ENCODE data around the gene KHDC1.

GRCh38 chr6:73293331-73293730 lies 30.3 kb upstream of the KHDC1 start:
- TF ChIP-seq POLR2A (IDR thresholded peaks at IDR 0.05): no peak
- TF ChIP-seq, protein P1, sequence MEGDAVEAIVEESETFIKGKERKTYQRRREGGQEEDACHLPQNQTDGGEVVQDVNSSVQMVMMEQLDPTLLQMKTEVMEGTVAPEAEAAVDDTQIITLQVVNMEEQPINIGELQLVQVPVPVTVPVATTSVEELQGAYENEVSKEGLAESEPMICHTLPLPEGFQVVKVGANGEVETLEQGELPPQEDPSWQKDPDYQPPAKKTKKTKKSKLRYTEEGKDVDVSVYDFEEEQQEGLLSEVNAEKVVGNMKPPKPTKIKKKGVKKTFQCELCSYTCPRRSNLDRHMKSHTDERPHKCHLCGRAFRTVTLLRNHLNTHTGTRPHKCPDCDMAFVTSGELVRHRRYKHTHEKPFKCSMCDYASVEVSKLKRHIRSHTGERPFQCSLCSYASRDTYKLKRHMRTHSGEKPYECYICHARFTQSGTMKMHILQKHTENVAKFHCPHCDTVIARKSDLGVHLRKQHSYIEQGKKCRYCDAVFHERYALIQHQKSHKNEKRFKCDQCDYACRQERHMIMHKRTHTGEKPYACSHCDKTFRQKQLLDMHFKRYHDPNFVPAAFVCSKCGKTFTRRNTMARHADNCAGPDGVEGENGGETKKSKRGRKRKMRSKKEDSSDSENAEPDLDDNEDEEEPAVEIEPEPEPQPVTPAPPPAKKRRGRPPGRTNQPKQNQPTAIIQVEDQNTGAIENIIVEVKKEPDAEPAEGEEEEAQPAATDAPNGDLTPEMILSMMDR (IDR thresholded peaks at IDR 0.05): no peak

All from sigmoid colon (tissue), 3 donors.